ENCODE data around the gene TRAPPC6A.

Gene TRAPPC6A

DNA sequence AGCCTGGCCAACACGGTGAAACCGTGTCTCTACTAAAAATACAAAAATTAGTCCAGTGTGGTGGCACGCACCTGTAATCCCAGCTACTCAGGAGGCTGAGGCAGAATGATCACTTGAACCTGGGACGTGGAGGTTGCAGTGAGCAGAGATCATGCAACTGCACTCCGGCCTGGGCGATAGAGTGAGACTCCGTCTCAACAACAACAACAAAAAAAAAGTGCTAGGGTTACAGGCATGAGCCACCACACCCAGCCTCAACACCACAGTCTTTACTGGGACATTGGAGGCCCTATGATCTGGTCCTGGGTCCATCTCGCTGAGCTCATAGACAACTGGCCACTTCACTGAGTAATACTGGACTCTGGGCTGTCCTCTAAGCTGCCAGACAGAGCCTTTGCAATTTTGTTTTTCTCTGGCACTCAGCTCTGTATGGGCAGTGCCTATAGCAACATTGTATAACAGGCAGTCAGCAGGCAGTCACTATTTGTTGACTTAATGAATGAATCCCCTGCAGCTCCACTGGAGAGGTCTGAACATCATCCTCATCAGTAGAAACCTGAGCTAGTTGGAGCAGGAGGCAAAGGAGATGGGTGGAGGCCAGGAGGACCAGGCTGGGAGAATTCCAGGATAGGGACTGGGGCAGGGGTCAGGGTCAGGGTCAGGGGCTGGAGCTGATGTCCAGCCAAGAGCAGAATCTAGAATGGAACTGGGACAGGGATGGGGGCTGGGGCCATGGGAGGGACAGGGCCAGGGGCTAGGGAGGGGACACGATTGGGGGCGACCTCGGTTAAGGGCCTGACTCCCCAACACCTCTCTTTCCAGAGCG is 8.7 kb upstream of the TRAPPC6A start:
- DNase-seq (ENCODE audit: extremely low read depth in 1 of 2, low read depth in 1 of 2), result no peak

DNA sequence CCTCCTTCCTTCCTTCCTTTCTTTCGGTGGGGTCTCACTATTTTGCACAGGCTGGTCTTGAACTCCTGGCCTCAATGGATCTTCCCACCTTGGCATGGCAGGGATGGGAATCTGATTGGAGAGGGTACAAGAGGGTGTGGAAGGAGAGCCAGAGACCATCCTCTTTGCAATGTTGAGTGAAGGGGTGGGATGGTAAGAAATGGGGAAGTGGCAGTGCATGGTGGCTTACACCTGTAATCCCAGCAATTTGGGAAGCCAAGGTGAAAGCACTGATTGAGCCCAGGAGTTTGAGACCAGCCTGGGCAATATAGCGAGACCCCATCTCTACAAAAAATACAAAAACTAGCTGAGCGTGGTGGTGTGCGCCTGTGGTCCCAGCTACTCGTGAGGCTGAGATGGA is 6.1 kb upstream of the TRAPPC6A start:
- no peak for DNase-seq (ENCODE audit: extremely low read depth in 1 of 2, low read depth in 1 of 2)

DNA sequence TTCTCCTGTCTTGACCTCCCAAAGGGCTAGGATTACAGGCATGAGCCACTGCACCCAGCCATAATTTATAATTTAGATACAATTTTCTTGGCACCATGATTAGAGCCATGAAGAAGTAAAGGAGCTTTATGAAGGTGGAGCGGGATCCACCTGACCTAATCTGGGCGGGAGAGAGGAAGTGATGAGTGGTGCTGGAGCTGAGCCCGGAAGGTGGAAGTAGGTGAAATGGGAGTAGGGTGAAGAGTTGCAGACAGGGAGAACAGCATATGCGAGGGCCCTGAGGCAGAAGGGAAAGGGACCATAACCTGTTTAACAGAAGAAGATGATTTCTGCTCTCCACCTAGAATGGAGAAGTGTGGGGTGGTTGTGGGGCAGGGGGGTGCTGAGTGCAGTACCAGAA is 4.7 kb upstream of the TRAPPC6A start:
- DNase-seq (ENCODE audit: extremely low read depth in 1 of 2, low read depth in 1 of 2), result no peak

DNA sequence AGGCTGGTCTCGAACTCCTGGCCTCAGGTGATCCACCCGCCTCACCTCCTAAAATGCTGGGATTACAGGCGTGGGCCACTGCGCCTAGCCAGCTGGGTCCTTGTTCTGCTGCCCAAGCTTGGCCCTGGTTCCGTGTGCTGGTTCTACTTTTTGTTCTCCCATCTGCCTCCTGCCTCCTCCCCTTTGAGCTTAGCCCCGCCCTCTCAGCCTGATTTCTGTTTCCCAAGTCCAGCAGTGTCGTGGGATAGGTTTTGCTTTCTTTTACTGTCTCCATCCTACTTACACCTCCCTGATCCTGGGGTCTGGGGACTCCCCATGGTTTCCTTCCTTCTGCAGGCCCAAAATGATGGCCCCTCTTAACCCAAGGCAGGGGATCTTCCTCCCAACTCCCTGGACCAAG is 2.9 kb upstream of the TRAPPC6A start:
- DNase-seq (ENCODE audit: extremely low read depth in 1 of 2, low read depth in 1 of 2), result no peak

DNA sequence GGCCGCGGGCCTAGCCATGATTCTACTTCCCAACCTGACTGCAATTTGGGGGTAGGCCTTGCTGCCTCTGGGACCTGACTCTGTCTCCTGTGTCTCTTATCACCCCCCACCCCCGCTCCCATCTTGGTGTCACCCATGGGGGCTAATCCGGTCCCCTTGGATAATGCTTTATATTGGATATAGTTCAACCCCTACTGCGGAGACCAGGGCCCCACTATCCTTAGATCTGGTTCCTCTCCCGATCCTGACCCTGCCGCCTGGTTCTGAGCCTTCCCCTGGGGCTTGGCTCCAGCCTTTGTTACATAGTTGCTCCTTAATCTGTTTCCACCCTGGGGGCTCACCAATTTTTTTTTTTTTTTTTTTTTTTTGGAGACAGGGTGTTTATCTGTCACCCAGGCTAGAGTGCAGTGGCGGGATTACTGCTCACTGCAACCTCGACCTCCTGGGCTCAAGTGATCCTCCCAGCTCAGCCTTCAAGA is 1.9 kb upstream of the TRAPPC6A start:
- no peak for DNase-seq (ENCODE audit: extremely low read depth in 1 of 2, low read depth in 1 of 2)

DNA sequence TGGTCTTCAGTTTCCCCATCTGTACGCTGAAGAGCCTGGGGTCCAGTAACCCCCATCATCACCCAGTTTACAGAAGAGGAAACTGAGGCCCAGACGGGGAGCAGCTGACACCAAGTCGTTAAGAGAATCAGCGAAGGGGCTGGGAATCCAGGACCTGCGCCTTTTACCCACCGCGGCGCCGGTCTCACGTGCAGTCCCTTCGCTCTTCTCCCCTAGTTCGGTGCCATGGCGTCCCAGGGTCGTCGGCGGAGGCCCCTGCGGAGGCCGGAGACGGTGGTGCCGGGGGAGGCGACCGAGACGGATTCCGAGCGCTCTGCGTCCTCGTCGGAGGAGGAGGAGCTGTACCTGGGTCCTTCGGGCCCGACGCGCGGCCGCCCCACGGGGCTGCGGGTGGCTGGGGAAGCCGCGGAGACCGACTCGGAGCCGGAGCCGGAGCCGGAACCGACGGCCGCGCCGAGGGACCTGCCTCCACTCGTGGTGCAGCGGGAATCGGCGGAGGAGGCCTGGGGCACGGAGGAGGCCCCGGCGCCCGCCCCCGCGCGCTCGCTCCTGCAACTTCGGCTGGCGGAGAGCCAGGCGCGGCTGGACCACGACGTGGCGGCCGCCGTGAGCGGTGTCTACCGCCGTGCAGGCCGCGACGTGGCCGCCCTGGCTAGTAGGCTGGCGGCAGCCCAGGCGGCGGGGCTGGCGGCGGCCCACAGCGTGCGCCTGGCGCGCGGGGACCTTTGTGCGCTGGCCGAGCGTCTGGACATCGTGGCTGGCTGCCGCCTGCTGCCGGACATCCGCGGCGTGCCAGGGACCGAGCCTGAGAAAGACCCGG is 1.2 kb upstream of the TRAPPC6A start:
- DNase-seq (ENCODE audit: extremely low read depth in 1 of 2, low read depth in 1 of 2), result no peak

DNA sequence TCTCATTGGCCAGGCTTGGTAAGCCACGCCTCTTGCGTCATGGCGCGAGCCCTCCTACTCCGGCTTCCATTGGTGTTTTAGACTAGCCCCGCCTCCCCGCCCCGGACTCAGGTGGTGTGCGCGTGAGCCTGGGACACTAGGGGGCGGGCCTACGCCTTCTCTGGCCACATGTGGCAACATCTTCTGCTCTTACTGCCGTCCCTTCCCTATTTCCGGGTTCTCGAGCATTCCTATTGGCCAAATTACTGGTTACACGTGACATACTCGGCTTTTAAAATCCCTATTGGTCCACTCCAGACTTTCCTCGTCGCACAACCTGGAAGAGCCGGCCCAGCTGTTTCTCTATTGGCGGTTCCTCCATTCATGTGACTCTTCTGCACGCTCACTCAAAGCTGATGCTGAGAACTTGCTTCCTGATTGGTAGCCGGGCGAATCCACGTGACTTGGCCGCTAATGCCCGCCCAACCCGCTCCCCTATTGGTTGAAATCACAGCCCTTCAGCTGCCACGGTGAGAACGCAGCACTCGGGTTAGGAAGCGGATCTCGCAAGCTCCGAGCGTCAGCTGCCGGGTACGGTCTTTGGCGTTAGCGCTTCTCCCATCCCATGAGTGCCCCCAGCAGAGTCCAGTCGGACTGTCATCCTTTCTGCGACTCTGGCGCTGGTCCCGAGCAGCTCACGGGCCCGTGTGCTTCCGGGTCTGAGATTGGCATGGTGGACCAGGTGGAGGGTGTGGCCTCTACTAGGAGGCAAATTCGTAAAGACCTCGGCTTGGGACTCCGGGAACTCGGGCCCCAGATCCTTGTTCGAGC is 430 bp upstream of the TRAPPC6A start, which contains the start of gene BLOC1S3:
TSS of gene BLOC1S3 (plus strand) at position 523 of the 810 bp plus-strand sequence. CDS start 513 bp downstream, outside the sequence.
- peak; percentile 98 to 100 for DNase-seq (ENCODE audit: extremely low read depth in 1 of 2, low read depth in 1 of 2)

DNA sequence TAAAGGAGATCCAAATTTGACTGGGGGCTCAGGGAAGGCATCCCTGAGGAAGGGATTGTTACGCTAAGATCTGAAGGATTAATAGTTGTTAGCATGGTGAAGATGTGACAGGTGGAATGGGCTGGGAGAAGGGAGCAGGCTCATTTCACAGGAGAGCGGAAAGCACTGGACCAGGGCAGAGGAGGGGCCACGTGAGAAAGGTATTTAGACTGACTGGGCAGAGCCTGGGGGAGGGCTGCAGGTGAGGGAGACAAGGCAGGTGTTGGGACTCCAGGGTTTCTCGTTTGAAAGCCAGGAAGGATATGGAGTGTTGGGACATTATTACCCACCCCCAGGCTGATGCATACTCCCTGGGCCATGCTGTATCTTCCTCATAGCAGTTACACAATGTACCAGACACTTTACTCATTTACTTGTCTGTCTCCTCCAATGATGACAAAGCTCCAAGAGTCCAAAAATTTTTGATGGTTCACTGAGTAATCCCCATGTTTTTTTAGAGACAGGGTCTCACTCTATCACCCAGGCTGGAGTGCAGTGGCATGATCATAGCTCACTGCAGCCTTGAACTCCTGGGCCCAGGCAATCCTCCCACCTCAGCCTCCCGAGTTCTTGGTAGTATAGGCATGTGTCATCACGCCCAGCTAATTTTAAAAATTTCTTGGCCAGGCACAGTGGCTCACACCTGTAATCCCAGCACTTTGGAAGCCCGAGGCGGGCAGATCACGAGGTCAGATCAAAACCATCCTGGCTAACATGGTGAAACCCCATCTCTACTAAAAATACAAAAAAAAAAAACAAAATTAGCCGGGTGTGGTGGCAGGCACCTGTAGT is 2.3 kb downstream of the TRAPPC6A start:
- DNase-seq (ENCODE audit: extremely low read depth in 1 of 2, low read depth in 1 of 2), result no peak

DNA sequence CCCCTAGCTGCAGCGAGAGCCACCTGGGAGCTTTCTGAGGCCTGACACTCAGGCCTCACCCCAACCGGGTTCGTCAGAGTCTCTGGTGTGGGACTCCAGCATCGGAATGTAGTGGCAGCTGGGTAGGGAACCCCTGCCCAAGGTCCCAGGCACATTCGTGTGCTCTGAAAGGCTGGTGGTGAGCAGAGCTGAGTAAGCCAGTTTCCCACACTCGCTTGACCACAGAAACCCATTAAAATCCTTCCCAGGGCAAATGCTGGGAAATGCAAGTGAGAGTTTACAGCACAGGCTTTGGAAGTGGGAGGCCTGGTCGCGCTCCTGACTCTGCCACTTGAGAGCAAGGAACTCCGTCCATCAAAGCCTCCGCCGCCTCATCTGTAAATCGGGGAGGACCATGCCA is 4.2 kb downstream of the TRAPPC6A start:
- DNase-seq (ENCODE audit: extremely low read depth in 1 of 2, low read depth in 1 of 2), result no peak

DNA sequence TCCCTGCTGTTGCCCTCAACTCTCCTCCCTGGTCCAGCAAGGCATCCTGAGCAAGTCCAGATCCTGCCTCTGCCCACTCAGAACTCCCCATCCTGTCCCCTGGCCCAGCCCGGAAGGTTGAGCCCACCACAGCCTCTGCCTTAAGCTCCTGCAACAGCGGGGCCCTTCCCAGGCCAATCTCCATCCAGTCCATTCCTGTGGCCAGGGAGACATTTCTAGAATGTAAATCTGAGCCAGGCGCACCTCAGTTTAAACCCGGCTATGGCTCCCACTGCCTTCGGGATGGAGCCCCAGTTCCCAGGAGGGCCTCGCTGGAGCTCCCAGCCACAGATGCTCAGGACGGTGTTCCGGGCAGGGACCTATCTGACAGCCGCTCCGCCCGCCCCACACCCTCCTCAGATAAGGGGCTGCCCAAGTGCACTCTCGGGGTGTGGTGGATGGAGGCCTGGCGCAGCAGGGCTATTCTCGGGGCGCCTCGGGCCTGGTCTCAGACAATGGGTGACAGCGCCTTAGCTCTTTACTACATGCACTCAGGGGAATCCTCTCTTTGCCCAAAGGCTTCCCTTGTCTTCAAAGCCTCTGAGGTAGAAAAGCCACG is 5.3 kb downstream of the TRAPPC6A start:
- DNase-seq (ENCODE audit: extremely low read depth in 1 of 2, low read depth in 1 of 2), result no peak

DNA sequence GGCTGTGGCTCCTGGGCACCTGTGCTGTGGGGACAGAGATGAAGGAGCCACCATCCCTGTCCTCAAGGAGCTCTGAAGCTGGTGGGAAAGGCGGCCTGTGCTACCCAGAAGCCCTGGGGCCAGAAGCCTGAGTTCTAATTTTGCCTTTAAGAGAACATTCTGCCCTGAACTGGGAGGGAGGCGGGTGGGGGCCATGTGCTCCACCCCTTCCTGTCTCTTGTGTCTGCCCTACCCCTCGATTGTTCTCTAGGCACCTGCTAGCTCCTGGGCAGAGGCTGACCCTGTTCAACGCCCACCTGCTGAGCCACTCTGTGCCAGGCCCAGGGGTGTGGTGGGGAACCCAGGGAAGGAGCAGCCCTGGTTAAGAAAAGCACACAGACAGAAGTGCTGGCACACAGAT is 5.9 kb downstream of the TRAPPC6A start:
- DNase-seq (ENCODE audit: extremely low read depth in 1 of 2, low read depth in 1 of 2), result no peak

DNA sequence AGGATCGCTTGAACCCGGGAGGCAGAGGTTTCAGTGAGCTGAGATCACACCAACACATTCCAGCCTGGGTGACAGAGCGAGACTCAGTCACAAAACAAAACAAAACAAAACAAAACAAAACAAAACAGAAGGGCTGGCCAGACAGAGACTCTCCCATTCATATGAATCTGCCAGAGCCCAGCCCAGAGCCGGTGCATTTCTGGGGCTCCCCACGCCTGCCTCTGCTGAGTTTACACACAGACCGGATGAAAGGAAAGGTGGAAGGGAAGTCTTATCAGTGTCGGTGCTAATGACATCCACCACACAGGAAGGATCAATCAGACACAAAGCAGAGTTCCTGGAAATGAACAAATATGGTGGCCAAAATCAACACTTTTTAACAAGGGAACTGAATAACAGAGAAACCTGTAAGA is 6.8 kb downstream of the TRAPPC6A start:
- no peak for DNase-seq (ENCODE audit: extremely low read depth in 1 of 2, low read depth in 1 of 2)

DNA sequence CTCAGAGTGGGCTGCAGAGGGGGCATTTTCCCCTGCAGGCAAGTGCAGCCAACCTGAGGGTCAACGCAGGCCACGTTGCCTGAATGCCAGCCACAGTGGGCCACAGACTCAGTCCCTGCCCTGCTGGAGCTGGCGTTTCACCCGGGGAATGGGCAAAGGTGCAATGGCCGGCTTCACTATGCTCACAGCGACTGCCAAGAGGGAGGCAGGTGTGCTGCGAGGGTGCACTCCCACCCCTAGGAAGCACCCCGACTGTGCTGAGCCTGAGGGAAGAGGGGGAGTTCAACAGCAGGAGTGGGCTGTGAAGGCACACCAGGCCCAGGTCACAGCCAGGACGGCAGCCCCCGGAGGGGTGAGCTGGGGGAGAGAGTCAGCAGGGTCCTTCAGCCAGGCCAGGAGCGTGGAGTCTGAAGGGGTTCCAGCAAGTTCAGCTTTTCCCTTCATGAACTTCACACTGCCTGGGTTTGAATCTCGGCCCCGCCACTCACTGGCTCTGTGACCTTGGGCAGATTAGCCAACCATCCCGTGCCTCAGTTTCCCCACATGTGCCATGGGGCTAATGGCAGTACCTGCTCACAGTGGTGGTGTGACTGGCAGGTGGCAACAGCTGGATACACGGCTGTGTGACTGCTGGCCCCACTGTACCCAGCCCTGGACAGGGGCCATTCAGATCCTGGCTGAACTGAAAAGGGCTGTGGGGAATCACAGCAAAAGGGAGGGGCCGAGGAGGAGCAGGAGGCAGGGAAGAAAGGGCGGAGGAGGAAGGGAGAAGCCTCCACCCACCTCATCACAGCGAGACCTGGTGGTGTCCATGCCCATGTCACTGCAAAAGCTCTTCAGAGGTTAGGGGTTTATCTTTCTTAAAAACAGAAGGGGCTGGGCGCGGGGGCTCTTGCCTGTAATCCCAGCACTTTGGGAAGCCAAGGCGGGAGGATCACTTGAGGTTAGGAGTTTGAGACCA is 7.6 kb downstream of the TRAPPC6A start:
- no peak for DNase-seq (ENCODE audit: extremely low read depth in 1 of 2, low read depth in 1 of 2)

DNA sequence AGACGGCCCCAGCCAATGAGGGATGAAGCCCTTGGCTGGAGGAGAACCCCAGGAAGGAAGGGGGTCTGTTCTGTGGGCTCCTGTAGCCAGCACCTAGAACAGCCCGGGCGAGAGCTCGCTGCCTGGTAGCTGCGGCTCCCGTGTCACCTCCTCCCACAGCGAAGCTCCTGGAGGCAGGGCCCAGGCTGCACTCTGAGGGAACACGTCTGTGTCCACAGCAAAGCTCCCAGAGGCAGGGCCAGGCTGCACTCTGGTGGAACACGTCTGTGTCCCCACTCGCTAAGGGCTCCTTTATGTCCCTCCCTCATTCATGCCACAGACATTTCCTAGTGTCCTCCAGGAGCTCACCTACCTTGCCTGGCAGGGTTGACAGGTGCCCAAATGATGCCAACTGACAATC is 8.4 kb downstream of the TRAPPC6A start:
- no peak for DNase-seq (ENCODE audit: extremely low read depth in 1 of 2, low read depth in 1 of 2)

DNA sequence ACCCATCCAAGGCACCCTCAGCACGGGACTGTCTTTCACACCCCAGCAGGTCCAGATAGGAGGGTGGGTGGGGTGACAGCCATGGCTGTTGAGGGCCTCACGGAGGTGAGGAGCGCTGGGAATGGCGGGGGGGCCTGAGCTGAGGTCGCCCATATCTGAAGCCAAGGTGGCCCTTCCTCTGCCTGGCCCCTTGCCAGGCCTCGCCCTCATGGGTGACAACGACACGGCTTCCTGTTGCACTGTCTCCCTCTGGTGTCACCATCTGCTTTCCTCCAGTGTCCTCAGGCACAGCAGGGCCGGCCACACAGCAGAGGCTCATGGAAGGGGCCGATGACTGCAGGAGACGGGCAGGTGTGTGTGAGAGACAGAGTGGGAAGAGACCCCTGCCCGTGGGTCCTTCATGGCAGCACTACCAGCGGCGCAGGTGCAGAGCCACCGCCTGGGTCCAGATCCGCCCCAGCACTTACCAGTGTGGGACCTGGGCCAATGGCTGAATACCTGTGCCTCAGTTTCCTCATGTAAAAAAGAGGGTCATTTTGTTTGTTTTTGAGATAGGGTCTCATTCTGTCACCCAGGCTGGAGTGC is 9.2 kb downstream of the TRAPPC6A start:
- DNase-seq (ENCODE audit: extremely low read depth in 1 of 2, low read depth in 1 of 2), result no peak

DNA sequence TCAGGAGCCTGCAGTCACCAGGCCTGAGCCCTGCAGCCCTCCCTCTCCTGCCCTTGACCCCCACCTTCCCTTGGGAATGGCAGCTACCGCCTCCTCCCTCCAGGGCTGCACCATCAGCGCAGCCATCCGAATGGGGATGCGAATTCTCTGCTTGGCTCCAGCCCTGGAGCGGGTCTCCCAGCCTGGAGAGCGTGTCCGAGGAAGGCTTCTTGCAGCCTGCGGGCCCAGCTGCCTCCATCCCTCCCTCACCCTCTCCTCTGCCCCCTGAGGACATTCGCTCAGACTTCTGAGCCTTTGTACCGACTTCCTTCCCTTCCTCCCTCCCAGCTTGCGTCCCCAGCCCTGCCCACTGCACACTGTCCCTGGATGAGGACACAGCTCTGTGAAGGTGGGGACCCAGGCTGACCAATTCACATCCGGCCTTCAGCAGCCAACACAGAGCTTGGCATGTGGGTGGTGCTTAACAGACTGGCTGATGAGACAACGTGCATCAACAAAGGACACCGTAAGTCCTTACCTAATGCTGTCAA is 11.2 kb downstream of the TRAPPC6A start:
- DNase-seq (ENCODE audit: extremely low read depth in 1 of 2, low read depth in 1 of 2), result no peak

DNA sequence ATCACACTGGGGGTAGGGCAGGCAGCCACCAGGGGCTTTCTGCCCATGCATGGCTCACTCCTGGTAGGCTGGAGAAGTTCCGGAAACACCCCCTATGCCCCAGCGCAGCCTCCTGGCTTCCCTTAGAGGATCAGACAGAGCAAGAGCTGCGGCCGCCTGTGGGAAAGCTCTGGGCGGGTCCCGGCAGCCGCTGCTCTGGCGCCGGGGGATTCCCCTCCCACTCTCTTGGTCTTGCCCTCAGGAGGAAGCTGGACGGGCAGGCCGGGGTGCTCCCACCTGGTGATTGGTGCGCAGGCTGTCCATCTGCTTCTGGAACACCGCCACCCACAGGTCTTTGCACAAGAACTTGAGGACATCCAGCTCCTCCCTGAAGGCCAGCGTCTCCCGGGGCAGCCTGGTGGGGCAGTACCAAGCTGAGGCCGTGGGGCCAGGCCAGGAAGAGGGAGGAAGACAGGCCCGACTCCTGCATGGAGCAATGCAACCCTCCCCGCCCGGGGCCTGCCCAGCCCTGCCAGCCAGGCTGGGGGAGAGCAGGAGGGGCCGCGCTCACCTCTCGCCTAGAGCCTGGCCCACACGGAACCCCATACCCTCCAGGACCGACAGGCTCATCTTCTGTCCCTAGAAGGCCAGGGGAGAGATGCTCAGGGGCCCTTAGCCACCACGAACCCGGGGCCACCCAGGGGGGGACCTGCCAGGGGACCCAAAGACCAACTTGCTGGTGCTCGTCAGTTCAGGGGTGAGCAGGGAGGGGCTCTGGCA is 13.3 kb downstream of the TRAPPC6A start:
- DNase-seq (ENCODE audit: extremely low read depth in 1 of 2, low read depth in 1 of 2), result peak in 1 of 2 donors; percentile 71

Data from stimulated activated CD8-positive, alpha-beta memory T cell treated with anti-CD3 and anti-CD28 coated beads, Interleukin-7, amount 100 ng/mL, for 48 hours (primary cell).